Renal cortex interstitium (tissue), 11 donors: ENCODE measurements around the gene ALG1. TPM values are rescaled to one million over a fixed set of nuclear protein-coding genes. Genes with fewer than 3 reads are reported as not detected.
"Not testable (repeated sequence)": the region's sequence is repeated elsewhere in the genome, so short reads cannot be mapped to it uniquely, and the experiment has no call there.

Experiments used
- DNase-seq, 11 donors: peaks; one replicate each; pipeline ENCODE4 v3.0.0-alpha.2; 2013; ENCODE audit warnings: low read depth in 9 of 11, low spot score in 4 of 11; ENCODE audit errors: extremely low read depth in 1 of 11
- polyA plus RNA-seq, 3 donors: library from polyadenylated mRNA; unstranded; fragments of 120-200 nt; gene quantifications; one replicate each; pipeline ENCODE4 v1.2.1, GENCODE V29; 2013; ENCODE audit not compliant: insufficient read length in 3 of 3

The ALG1 gene
- polyA plus RNA-seq, 3 donors, result 21.9 to 26.6 (median 24.9) TPM

DNA sequence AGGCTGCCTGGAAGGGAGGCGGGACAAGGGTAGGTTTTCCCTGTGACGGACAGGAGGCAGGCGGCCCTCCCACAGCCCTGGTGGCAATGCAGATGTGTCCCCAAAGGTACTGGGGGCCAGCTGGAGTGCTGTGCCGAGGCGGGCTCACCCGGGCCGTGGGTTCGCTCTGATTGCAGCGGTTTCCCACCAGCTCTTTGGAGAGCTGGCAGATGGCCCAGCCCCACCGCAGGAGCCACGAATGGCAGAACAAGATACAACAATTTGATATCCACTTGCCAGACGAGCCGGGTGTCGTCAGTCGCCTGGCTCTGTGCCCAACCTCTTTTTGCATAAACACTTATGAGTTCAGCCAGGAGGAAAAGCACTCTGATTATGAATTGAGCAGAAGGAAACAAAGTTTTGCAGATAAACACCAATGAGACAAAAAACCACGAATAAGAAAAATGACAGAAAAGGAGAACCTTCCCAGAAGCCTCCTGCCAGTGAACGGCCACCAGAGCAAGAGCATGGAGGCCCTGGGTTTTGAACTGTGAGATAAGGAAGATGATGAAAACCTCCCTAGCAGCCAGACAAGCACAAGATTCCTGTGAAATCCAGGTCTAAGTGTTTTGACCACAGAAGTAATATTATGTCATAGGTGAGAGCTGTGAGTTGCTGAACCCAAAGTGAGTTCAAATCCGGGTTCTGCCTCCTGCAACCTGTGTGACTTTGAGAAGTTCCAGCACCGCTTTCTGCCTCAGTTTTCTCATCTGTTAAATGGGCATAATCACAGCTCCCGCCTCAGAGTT lies 45.9 kb downstream of the ALG1 start:
- DNase-seq, result not testable (repeated sequence)

DNA sequence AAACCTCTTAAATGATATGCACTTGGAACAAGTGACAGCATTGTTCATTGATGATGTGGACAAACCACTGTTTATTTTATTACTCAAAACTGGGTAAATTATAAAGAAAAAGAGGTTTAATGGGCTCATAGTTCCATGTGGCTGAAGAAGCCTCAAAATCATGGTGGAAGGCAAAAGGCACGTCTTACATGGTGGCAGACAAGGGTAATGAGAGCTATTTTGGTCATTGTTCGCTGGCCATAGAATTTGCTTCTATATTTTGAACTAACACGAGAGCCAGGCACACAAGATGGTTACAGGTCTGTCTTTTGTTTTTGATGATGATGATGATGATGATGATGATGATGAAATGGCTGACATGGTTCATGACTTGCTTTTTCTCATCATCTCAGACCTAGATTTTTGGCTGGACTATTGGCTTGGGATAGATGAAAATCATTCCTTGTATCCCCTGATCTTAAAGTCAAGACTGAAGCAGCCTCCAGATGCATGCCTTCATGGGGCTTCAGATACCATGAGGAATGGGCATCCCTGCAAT lies 59.9 kb downstream of the ALG1 start:
- DNase-seq, result not testable (repeated sequence)

DNA sequence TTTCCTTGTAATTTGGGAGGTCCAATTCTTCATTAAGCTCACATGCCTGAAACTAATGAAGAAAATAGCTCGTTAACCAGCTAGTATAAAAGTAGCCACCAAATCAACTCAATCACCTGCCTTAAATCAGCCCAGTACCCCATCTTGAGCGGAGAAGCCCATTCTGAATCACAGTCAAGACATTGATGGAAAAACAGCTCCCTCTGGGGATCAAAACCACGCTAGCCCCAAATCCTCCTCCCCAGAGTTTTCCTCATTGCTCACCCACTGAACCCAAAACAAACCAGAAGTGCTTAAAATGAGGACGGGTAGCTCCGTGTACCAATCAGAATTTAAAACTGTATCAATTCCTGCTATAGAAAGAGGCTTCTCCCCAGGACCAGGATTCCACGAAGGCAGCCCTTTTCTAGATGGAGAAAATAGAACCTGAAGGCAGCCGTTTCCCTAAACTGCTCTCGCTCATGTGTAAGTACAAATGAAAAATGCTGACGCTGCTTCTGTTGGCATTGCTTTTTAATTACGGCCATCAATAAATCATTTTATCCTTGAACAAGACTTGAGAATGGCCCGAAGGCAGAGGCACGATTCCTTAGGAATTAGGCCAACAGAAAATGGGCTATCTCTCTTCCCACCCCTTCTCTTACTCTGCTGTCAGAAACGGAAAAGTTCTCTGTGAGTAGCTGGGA lies 61.4 kb downstream of the ALG1 start:
- not testable (repeated sequence) for DNase-seq

DNA sequence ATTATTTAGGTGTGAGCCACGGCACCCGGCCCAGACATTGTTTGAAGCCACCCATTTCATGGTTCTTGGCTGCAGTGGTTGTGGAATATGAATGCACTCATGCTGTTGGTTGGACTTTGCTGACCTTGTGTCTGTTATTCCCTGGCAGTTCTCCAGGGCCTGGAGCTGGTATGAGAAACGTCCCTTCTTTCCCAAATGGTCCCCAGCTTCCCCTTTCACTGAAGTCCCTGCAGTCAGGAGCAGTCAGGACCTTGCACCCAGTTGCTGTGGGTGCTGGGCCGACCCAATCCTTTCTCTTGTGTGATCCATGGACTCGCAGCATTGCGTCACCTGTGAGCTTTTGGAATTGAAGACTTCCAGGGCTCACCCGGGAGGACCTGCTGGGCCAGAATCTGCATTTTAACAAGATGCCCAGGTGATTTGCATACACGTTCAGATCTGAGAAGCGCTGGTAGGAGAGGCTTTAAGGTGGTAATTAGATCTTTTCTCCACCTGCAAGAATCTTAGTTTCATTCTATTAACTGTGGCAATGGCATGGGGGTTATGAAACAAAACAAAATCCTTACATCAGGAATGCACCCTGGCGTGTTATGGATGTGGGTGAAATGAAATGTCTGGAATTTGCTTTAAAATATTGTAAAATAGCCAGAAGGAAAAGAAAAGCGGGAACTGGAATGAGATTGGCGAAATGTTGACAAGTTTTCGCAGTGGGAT lies 63.3 kb downstream of the ALG1 start:
- DNase-seq, result not testable (repeated sequence)

Other genes starting within 250 kb of the ALG1 start
- gene GLYR1, start 224.6 kb upstream of the ALG1 start, polyA plus RNA-seq, result 100 to 1,000 TPM in 2 of 3 donors, 10 to 100 TPM in 1; 79.8 to 134 (median 127) TPM
- 10 to 100 TPM; 35.1 to 36.2 (median 35.2) TPM for gene UBN1, start 224.4 kb upstream of the ALG1 start, polyA plus RNA-seq
- 10 to 100 TPM; 23.1 to 30.5 (median 29.3) TPM for gene PPL, start 134.7 kb upstream of the ALG1 start, polyA plus RNA-seq
- under 1 TPM; 0.21 to 0.36 (median 0.33) TPM for gene SEC14L5, start 113.5 kb upstream of the ALG1 start, polyA plus RNA-seq
- gene NAGPA, start 37.9 kb upstream of the ALG1 start, polyA plus RNA-seq, result 10 to 100 TPM in 2 of 3 donors, 1 to 10 TPM in 1; 7.6 to 14.6 (median 11.6) TPM
- gene C16orf89, start 5.9 kb upstream of the ALG1 start, polyA plus RNA-seq, result 1 to 10 TPM; 4.3 to 9.3 (median 7.5) TPM
- 10 to 100 TPM; 11.1 to 14.4 (median 13.7) TPM for gene EEF2KMT, start 26.0 kb downstream of the ALG1 start, polyA plus RNA-seq